H9 (cell line): ENCODE measurements around the gene SLC12A1. TPM values are rescaled to one million over a fixed set of nuclear protein-coding genes. Genes with fewer than 3 reads are reported as not detected.

Source experiments
- DNase-seq: peaks from one replicate; pipeline ENCODE4 v3.0.0-alpha.2; 2017
- H2AFZ ChIP-seq: one replicate; pipeline ENCODE4 v1.6.1; 2013; ENCODE audit warnings: mild to moderate bottlenecking, low read length, control low read depth, moderate library complexity
- H2AK5ac ChIP-seq: 2 replicates; pipeline ENCODE4 v1.6.1; 2013; ENCODE audit warnings: low read length, control low read depth, mixed read lengths; ENCODE audit not compliant: insufficient read length
- H2BK120ac ChIP-seq: one replicate; pipeline ENCODE4 v1.6.1; 2013; ENCODE audit warnings: low read depth, mild to moderate bottlenecking, low read length, control low read depth, inconsistent platforms; ENCODE audit not compliant: poor library complexity, severe bottlenecking
- H2BK12ac ChIP-seq: 2 replicates; pipeline ENCODE4 v1.6.1; 2013; ENCODE audit warnings: low read length, control low read depth, mixed read lengths, low read depth; ENCODE audit not compliant: insufficient read length
- H2BK15ac ChIP-seq: 2 replicates; pipeline ENCODE4 v1.6.1; 2013; ENCODE audit warnings: low read depth, low read length, control low read depth
- H2BK20ac ChIP-seq: one replicate; pipeline ENCODE4 v1.6.1; 2013; ENCODE audit warnings: low read depth, mild to moderate bottlenecking, low read length, control low read depth, inconsistent platforms; ENCODE audit not compliant: poor library complexity, severe bottlenecking
- H2BK5ac ChIP-seq: 2 replicates; pipeline ENCODE4 v1.6.1; 2013; ENCODE audit warnings: low read length, control low read depth, mixed read lengths; ENCODE audit not compliant: insufficient read length
- H3K14ac ChIP-seq: 2 replicates; pipeline ENCODE4 v1.6.1; 2013; ENCODE audit warnings: low read length, control low read depth; ENCODE audit not compliant: insufficient read depth
- H3K18ac ChIP-seq: 2 replicates; pipeline ENCODE4 v1.6.1; 2013; ENCODE audit warnings: low read depth, mild to moderate bottlenecking, mixed read lengths, low read length, control low read depth; ENCODE audit not compliant: insufficient read length
- H3K23ac ChIP-seq: 2 replicates; pipeline ENCODE4 v1.6.1; 2013; ENCODE audit warnings: low read length, control low read depth, mixed read lengths, low read depth; ENCODE audit not compliant: insufficient read length
- H3K23me2 ChIP-seq: 2 replicates; pipeline ENCODE4 v1.6.1; 2013; ENCODE audit warnings: low read depth, mild to moderate bottlenecking, mixed read lengths, low read length, control low read depth; ENCODE audit not compliant: insufficient read length, poor library complexity, severe bottlenecking
- H3K27ac ChIP-seq: 2 replicates; pipeline ENCODE4 v1.5.1; 2013; ENCODE audit warnings: low read length, control low read depth, mixed read lengths, low read depth; ENCODE audit not compliant: insufficient read length
- H3K27me3 ChIP-seq: 2 replicates; pipeline ENCODE4 v1.6.1; 2013; ENCODE audit warnings: low read length, control low read depth, inconsistent platforms; ENCODE audit not compliant: insufficient read depth
- H3K4ac ChIP-seq: 2 replicates; pipeline ENCODE4 v1.6.1; 2013; ENCODE audit warnings: low read depth, mild to moderate bottlenecking, control low read depth, inconsistent platforms, low read length, moderate library complexity
- H3K4me1 ChIP-seq: 2 replicates; pipeline ENCODE4 v1.6.1; 2013; ENCODE audit warnings: low read length, control low read depth, inconsistent platforms; ENCODE audit not compliant: insufficient read depth
- H3K4me2 ChIP-seq: 2 replicates; pipeline ENCODE4 v1.6.1; 2013; ENCODE audit warnings: low read length, control low read depth, mixed read lengths; ENCODE audit not compliant: insufficient read length, insufficient read depth
- H3K56ac ChIP-seq: 2 replicates; pipeline ENCODE4 v1.6.1; 2013; ENCODE audit warnings: low read depth, mild to moderate bottlenecking, mixed read lengths, low read length, control low read depth; ENCODE audit not compliant: insufficient read length
- H3K79me1 ChIP-seq: 2 replicates; pipeline ENCODE4 v1.6.1; 2013; ENCODE audit warnings: low read depth, mild to moderate bottlenecking, moderate library complexity, low read length, control low read depth, inconsistent platforms; ENCODE audit not compliant: insufficient read depth, poor library complexity, severe bottlenecking
- H3K79me2 ChIP-seq: 2 replicates; pipeline ENCODE4 v1.6.1; 2013; ENCODE audit warnings: low read length, control low read depth, inconsistent platforms; ENCODE audit not compliant: insufficient read depth
- H3K9ac ChIP-seq: 2 replicates; pipeline ENCODE4 v1.6.1; 2013; ENCODE audit warnings: low read length, control low read depth, mixed read lengths; ENCODE audit not compliant: insufficient read length; ENCODE audit errors: extremely low read depth
- H3K9me3 ChIP-seq: one replicate; pipeline ENCODE4 v1.6.1; 2013; ENCODE audit warnings: low read depth, low read length, inconsistent platforms; ENCODE audit not compliant: control insufficient read depth
- H3T11ph ChIP-seq: one replicate; pipeline ENCODE4 v1.6.1; 2013; ENCODE audit warnings: mild to moderate bottlenecking, low read length, control low read depth, inconsistent platforms
- H4K20me1 ChIP-seq: one replicate; pipeline ENCODE4 v1.6.1; 2013; ENCODE audit not compliant: control insufficient read depth, insufficient read length, insufficient read depth
- H4K5ac ChIP-seq: 2 replicates; pipeline ENCODE4 v1.6.1; 2013; ENCODE audit warnings: low read depth, mild to moderate bottlenecking, mixed read lengths, low read length, control low read depth; ENCODE audit not compliant: insufficient read length
- H4K8ac ChIP-seq: replicated peaks from 2 replicates; pipeline ENCODE4 v1.6.1; 2013; ENCODE audit warnings: low read length, control low read depth, mixed read lengths, low read depth; ENCODE audit not compliant: insufficient read length
- H4K91ac ChIP-seq: 2 replicates; pipeline ENCODE4 v1.6.1; 2013; ENCODE audit warnings: low read depth, mild to moderate bottlenecking, moderate library complexity, mixed read lengths, low read length, control low read depth; ENCODE audit not compliant: insufficient read length
- H3K27ac Mint-ChIP-seq, 3 experiments: 2 replicates in 2 of 3; 3 replicates in 1 of 3; pipeline ENCODE4 v1.8.0; 2020 to 2021; ENCODE audit warnings: mixed read lengths in 3 of 3, mild to moderate bottlenecking in 1 of 3, moderate library complexity in 1 of 3
- H3K27me3 Mint-ChIP-seq: 2 replicates; pipeline ENCODE4 v1.8.0; 2021; ENCODE audit warnings: low read depth, mild to moderate bottlenecking, moderate library complexity, mixed read lengths
- H3K36me3 Mint-ChIP-seq, 3 experiments: 2 replicates in 2 of 3; 3 replicates in 1 of 3; pipeline ENCODE4 v1.8.0; 2020 to 2021; ENCODE audit warnings: low read depth in 3 of 3, mixed read lengths in 3 of 3; ENCODE audit not compliant: insufficient read depth in 1 of 3
- H3K4me1 Mint-ChIP-seq, 2 experiments: 2 replicates each; pipeline ENCODE4 v1.8.0; 2020; ENCODE audit warnings: mixed read lengths in 2 of 2
- H3K4me3 Mint-ChIP-seq, 2 experiments: 2 replicates in 1 of 2; 3 replicates in 1 of 2; pipeline ENCODE4 v1.8.0; 2020 to 2021; ENCODE audit warnings: mild to moderate bottlenecking in 2 of 2, mixed read lengths in 2 of 2, moderate library complexity in 1 of 2
- H3K9me3 Mint-ChIP-seq, 2 experiments: 2 replicates in 1 of 2; 3 replicates in 1 of 2; pipeline ENCODE4 v1.8.0; 2020; ENCODE audit warnings: mild to moderate bottlenecking in 2 of 2, mixed read lengths in 2 of 2, moderate library complexity in 1 of 2
- CTCF ChIP-seq: fragments of 200-600 bp; sonication (generic); conservative IDR thresholded peaks from 3 replicates; pipeline ENCODE4 v1.8.0; 2021; ENCODE audit warnings: antibody characterized with exemption, mild to moderate bottlenecking
- WGBS: extraction: QIAGEN DNeasy Blood & Tissue Kit; methylation state at CpG from one replicate; pipeline ENCODE4 v1.1.7; 2013; ENCODE audit warnings: missing lambda C conversion rate, low lambda C conversion rate, mixed read lengths; ENCODE audit not compliant: insufficient read length; ENCODE audit errors: extremely low coverage; 5-methylcytosine and 5-hydroxymethylcytosine counted together
- total RNA-seq: library from RNA; stranded (reverse); gene quantifications from 2 replicates; pipeline ENCODE4 v1.2.1, GENCODE V29; 2021

Gene SLC12A1
- total RNA-seq, 1 experiment from 2014 or later = 0.07 TPM

GRCh38 chr15:48300038-48300437 lies 93.9 kb downstream of the SLC12A1 start:
- no peak overlapping the region for H3K56ac ChIP-seq
- H4K91ac ChIP-seq = no peak overlapping the region
- no peak overlapping the region for H2AFZ ChIP-seq
- H3K18ac ChIP-seq = no peak overlapping the region
- H4K8ac ChIP-seq = no peak overlapping the region
- H3K9ac ChIP-seq = no peak overlapping the region
- no peak overlapping the region for H2BK12ac ChIP-seq
- no peak overlapping the region for H3T11ph ChIP-seq
- H3K79me2 ChIP-seq = no peaks in the 10 kb centered on the region
- H3K9me3 ChIP-seq = no peaks in the 10 kb centered on the region
- no peak overlapping the region for H2BK120ac ChIP-seq
- Mint-ChIP-seq H3K4me3 (no peak overlapping the region; a peak in 2 of 5 replicates), H3K9me3 (no peaks in the 10 kb centered on the region; a peak in 2 of 5 replicates), H3K27ac (peak overlapping the region; percentile 22 to 93 (median 55); a peak in 6 of 7 replicates), H3K27me3 (no peaks in the 10 kb centered on the region; the same call in 1 of the 2 replicates), H3K36me3 (no peaks in the 10 kb centered on the region), H3K4me1 (peaks cover 53 to 58% of the 10 kb centered on the region in 2 experiments)
- H3K23ac ChIP-seq = no peak overlapping the region
- no peak overlapping the region for H3K4me2 ChIP-seq
- no peaks in the 10 kb centered on the region for H3K79me1 ChIP-seq
- H2BK15ac ChIP-seq = no peak overlapping the region
- no peak overlapping the region for H4K5ac ChIP-seq
- H2AK5ac ChIP-seq = no peak overlapping the region
- no peak overlapping the region for H3K14ac ChIP-seq
- H2BK5ac ChIP-seq = no peak overlapping the region
- no CpG with 5 or more reads among the region's 5 CpGs for WGBS
- peaks cover 21% of the 10 kb centered on the region; the same call in 1 of the 2 replicates for H3K4me1 ChIP-seq
- no peak overlapping the region for H2BK20ac ChIP-seq
- H4K20me1 ChIP-seq = no peaks in the 10 kb centered on the region
- no peak overlapping the region for H3K27ac ChIP-seq
- H3K27me3 ChIP-seq = no peaks in the 10 kb centered on the region
- no peak overlapping the region for H3K4ac ChIP-seq
- H3K23me2 ChIP-seq = no peaks in the 10 kb centered on the region
- peak; percentile 58 for DNase-seq
- peak; percentile 33; the same call in 1 of the 3 replicates for TF ChIP-seq CTCF
